Neural progenitor cell (in vitro differentiated cells): ENCODE results near the gene PRDM1. TPM values are rescaled to one million over a fixed set of nuclear protein-coding genes. Genes with fewer than 3 reads are reported as not detected.
A peak's percentile ranks its signal among the peaks of the same experiment; 100 is the strongest.

Source experiments
- DNase-seq: peaks from one replicate; pipeline ENCODE4 v3.0.0-alpha.2; 2016; ENCODE audit warnings: low spot score
- H2AFZ ChIP-seq: fragments of 200-600 bp; sonication (generic); replicated peaks from 2 replicates; pipeline ENCODE4 v1.6.1; 2016; ENCODE audit warnings: antibody characterized with exemption
- H3F3A ChIP-seq: fragments of 200-600 bp; sonication (generic); 2 replicates; pipeline ENCODE4 v1.6.1; 2016; ENCODE audit warnings: antibody characterized with exemption, low read depth
- H3K27ac ChIP-seq: fragments of 200-600 bp; sonication (generic); 2 replicates; pipeline ENCODE4 v1.5.1; 2016; ENCODE audit warnings: mild to moderate bottlenecking
- H3K27me3 ChIP-seq: fragments of 200-600 bp; sonication (generic); 2 replicates; pipeline ENCODE4 v1.6.1; 2016; ENCODE audit warnings: mild to moderate bottlenecking, moderate library complexity
- H3K36me3 ChIP-seq: fragments of 200-600 bp; sonication (generic); 2 replicates; pipeline ENCODE4 v1.5.1; 2016
- H3K4me1 ChIP-seq: fragments of 200-600 bp; sonication (generic); 2 replicates; pipeline ENCODE4 v1.6.1; 2016; ENCODE audit warnings: mixed run types
- H3K4me2 ChIP-seq: fragments of 200-600 bp; sonication (generic); 2 replicates; pipeline ENCODE4 v1.6.1; 2016
- H3K4me3 ChIP-seq: fragments of 200-600 bp; sonication (generic); 2 replicates; pipeline ENCODE4 v1.5.1; 2016
- H3K79me2 ChIP-seq: fragments of 200-600 bp; sonication (generic); 2 replicates; pipeline ENCODE4 v1.6.1; 2016; ENCODE audit warnings: low read depth
- H3K9ac ChIP-seq: fragments of 200-600 bp; sonication (generic); 2 replicates; pipeline ENCODE4 v1.6.1; 2016
- H3K9me3 ChIP-seq: fragments of 200-600 bp; sonication (generic); 2 replicates; pipeline ENCODE4 v1.5.1; 2016; ENCODE audit warnings: low read depth
- H4K20me1 ChIP-seq: fragments of 200-600 bp; sonication (generic); 2 replicates; pipeline ENCODE4 v1.6.1; 2016; ENCODE audit warnings: low read depth
- H3K27ac Mint-ChIP-seq: 3 replicates; pipeline ENCODE4 v1.8.0; 2021; ENCODE audit warnings: mixed read lengths
- H3K27me3 Mint-ChIP-seq: 2 replicates; pipeline ENCODE4 v1.8.0; 2022; ENCODE audit warnings: low read depth, mild to moderate bottlenecking, inconsistent platforms, moderate library complexity, mixed read lengths; ENCODE audit not compliant: insufficient read depth
- H3K36me3 Mint-ChIP-seq: 3 replicates; pipeline ENCODE4 v1.8.0; 2021; ENCODE audit warnings: mixed read lengths
- H3K4me1 Mint-ChIP-seq: 3 replicates; pipeline ENCODE4 v1.8.0; 2021; ENCODE audit warnings: mixed read lengths
- H3K4me3 Mint-ChIP-seq: 3 replicates; pipeline ENCODE4 v1.8.0; 2021; ENCODE audit warnings: mild to moderate bottlenecking, moderate library complexity, mixed read lengths
- H3K9me3 Mint-ChIP-seq: 3 replicates; pipeline ENCODE4 v1.8.0; 2020; ENCODE audit warnings: mixed read lengths
- EZH2 ChIP-seq: fragments of 200-600 bp; sonication (generic); IDR thresholded peaks from 2 replicates; pipeline ENCODE4 v1.6.1; 2017; ENCODE audit warnings: antibody characterized with exemption, mild to moderate bottlenecking, moderate library complexity
- EZH2phosphoT487 ChIP-seq: fragments of 200-600 bp; sonication (generic); IDR thresholded peaks from 2 replicates; pipeline ENCODE4 v1.6.1; 2017; ENCODE audit warnings: antibody characterized with exemption
- total RNA-seq: library from RNA; depleted of rRNA; stranded (reverse); fragments of >200 nt; gene quantifications from 2 replicates; pipeline ENCODE4 v1.2.3, GENCODE V29; 2015; ENCODE audit warnings: low replicate concordance
- TF ChIP-seq, protein P1 (sequence below): fragments of 200-600 bp; sonication (generic); IDR thresholded peaks from 2 replicates; pipeline ENCODE4 v1.5.1; 2017; ENCODE audit warnings: antibody characterized with exemption, mild to moderate bottlenecking

Gene PRDM1
- 0.37 and 0.43 TPM in 2 replicates for total RNA-seq

DNA sequence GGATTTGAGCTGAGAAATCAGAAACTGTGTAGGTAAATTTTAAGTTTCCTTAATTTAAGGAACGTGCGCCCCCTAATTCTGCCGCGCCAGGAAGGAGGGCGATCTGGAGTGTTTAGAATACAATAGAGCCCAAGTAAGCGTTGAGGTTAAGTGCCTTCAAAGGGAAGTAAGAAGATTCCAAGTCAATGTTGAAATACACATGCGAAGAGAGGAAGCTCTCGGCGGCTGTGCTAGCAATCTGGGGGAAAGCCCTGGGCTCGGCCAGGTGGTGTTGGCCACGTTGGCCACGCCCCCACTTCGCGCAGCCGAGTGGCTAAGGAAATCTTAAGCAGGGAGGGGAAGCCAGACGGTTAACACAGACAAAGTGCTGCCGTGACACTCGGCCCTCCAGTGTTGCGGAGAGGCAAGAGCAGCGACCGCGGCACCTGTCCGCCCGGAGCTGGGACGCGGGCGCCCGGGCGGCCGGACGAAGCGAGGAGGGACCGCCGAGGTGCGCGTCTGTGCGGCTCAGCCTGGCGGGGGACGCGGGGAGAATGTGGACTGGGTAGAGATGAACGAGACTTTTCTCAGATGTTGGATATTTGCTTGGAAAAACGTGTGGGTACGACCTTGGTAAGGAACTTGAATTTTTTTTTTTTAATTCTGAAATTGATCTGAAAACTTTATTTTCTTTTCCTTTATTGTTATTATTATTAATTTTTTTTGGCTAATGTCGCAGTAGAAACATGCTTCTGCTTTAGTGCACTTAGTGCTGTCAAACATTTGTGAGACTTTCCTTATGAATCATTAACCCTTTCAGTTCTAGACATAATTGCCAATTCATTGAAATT, at the start of gene PRDM1:
TSS of gene PRDM1 (plus strand) at position 353 of the 830 bp plus-strand sequence. CDS start at position 571, 218 bp downstream.
- H3K4me1 Mint-ChIP-seq: peaks cover 34% of the 10 kb centered on the region
- DNase-seq: peak; percentile 88
- H3K9me3 Mint-ChIP-seq: no peaks in the 10 kb centered on the region
- Histone ChIP-seq H3K36me3 (no peaks in the 10 kb centered on the region), H3K9me3 (no peaks in the 10 kb centered on the region), H3F3A (peaks cover 36% of the 10 kb centered on the region), H2AFZ (peak within 1 kb of the TSS; percentile 62), H3K79me2 (no peaks in the 10 kb centered on the region), H3K4me1 (peaks cover 45% of the 10 kb centered on the region), H3K4me2 (peak within 1 kb of the TSS; percentile 89), H4K20me1 (no peaks in the 10 kb centered on the region), H3K27me3 (peaks cover 7% of the 10 kb centered on the region), H3K4me3 (peak within 1 kb of the TSS; percentile 51), H3K9ac (no peak within 1 kb of the TSS), H3K27ac (no peak within 1 kb of the TSS)
- H3K27ac Mint-ChIP-seq: no peak within 1 kb of the TSS
- TF ChIP-seq EZH2phosphoT487 (peak; percentile 32), EZH2 (peak; percentile 36)
- TF ChIP-seq, protein P1, sequence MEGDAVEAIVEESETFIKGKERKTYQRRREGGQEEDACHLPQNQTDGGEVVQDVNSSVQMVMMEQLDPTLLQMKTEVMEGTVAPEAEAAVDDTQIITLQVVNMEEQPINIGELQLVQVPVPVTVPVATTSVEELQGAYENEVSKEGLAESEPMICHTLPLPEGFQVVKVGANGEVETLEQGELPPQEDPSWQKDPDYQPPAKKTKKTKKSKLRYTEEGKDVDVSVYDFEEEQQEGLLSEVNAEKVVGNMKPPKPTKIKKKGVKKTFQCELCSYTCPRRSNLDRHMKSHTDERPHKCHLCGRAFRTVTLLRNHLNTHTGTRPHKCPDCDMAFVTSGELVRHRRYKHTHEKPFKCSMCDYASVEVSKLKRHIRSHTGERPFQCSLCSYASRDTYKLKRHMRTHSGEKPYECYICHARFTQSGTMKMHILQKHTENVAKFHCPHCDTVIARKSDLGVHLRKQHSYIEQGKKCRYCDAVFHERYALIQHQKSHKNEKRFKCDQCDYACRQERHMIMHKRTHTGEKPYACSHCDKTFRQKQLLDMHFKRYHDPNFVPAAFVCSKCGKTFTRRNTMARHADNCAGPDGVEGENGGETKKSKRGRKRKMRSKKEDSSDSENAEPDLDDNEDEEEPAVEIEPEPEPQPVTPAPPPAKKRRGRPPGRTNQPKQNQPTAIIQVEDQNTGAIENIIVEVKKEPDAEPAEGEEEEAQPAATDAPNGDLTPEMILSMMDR: peak; percentile 28
- H3K36me3 Mint-ChIP-seq: no peaks in the 10 kb centered on the region
- peak within 1 kb of the TSS; percentile 84 for H3K4me3 Mint-ChIP-seq
- peaks cover 9% of the 10 kb centered on the region for H3K27me3 Mint-ChIP-seq

DNA sequence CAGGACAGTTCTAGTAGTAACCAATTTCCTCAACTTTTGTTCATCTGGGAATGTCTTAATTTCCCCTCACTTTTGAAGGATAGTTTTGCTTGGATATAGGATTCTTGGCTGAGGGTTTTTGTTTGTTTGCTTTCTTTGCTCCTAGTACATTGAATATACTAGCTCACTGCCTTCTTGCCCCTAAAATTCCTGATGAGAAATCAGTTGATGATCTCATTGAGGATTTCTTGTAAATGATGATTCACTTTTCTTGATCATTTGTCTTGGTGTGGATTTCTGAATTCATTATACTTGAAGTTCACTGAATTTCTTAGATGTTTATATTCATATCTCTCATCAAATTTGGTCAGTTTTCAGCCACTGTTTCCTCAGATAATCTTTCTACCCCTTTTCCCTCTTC, 49.1 kb upstream of the PRDM1 start:
- H2AFZ ChIP-seq: no peak overlapping the region
- H4K20me1 ChIP-seq: no peaks in the 10 kb centered on the region
- H3F3A ChIP-seq: no peaks in the 10 kb centered on the region
- no peaks in the 10 kb centered on the region for H3K27me3 ChIP-seq
- no peak overlapping the region for H3K4me2 ChIP-seq
- no peaks in the 10 kb centered on the region for H3K79me2 ChIP-seq
- Mint-ChIP-seq H3K36me3 (no peaks in the 10 kb centered on the region), H3K4me3 (no peak overlapping the region), H3K27me3 (no peaks in the 10 kb centered on the region), H3K9me3 (peaks cover 17% of the 10 kb centered on the region), H3K4me1 (no peaks in the 10 kb centered on the region), H3K27ac (no peak overlapping the region)
- H3K9me3 ChIP-seq: no peaks in the 10 kb centered on the region
- no peaks in the 10 kb centered on the region for H3K36me3 ChIP-seq
- no peak for TF ChIP-seq EZH2phosphoT487
- no peak for TF ChIP-seq EZH2
- TF ChIP-seq, protein P1: no peak
- H3K4me1 ChIP-seq: no peaks in the 10 kb centered on the region
- no peak for DNase-seq
- H3K27ac ChIP-seq: no peak overlapping the region
- H3K9ac ChIP-seq: no peak overlapping the region
- no peak overlapping the region for H3K4me3 ChIP-seq

DNA sequence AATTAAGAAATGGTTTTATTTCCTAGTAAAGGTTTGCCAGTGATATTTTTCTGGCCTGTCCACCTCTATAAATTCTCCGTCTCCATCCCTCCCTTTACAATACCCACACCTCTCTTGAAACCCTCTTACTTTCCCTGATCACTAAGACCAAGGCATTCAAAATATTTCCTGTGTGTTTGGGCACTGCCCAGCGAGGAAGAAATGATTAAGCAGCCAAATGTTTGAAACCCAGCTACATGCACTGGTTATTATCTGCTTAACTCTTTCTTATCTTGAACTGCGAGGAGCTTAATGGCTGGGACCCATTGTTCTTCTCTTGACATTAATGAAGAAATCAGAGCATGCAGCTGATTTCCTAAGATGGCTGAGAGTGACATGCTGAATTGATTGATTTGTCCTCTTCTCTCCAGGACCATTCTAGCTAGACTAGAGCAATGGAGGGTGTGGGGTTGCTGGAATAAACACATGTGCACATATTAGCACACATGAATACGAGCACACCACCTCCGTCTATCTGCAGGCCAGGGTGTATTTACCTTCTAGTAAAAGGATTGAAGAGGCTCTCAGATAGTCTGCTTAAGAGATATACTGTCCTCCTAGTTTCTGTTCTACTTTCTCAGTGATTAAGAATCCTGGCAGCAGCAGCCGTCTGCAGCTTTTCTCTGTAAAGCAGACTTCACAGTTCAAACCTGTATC, 46.1 kb upstream of the PRDM1 start:
- Mint-ChIP-seq H3K36me3 (no peaks in the 10 kb centered on the region), H3K4me3 (no peak overlapping the region), H3K9me3 (peaks cover 15% of the 10 kb centered on the region), H3K27ac (no peak overlapping the region), H3K27me3 (no peaks in the 10 kb centered on the region), H3K4me1 (no peaks in the 10 kb centered on the region)
- Histone ChIP-seq H3K9me3 (no peaks in the 10 kb centered on the region), H3K4me1 (peaks cover 6% of the 10 kb centered on the region), H3K27me3 (no peaks in the 10 kb centered on the region), H3K27ac (no peak overlapping the region), H3K79me2 (no peaks in the 10 kb centered on the region), H3F3A (peaks cover 8% of the 10 kb centered on the region), H3K36me3 (no peaks in the 10 kb centered on the region), H2AFZ (peak overlapping the region; percentile 69), H4K20me1 (no peaks in the 10 kb centered on the region), H3K9ac (no peak overlapping the region), H3K4me2 (no peak overlapping the region), H3K4me3 (no peak overlapping the region)
- DNase-seq: no peak
- TF ChIP-seq EZH2 (no peak), EZH2phosphoT487 (no peak)
- TF ChIP-seq, protein P1: no peak
